Measurements from ENCODE around the gene MATN1.

- TF ChIP-seq, protein P1, sequence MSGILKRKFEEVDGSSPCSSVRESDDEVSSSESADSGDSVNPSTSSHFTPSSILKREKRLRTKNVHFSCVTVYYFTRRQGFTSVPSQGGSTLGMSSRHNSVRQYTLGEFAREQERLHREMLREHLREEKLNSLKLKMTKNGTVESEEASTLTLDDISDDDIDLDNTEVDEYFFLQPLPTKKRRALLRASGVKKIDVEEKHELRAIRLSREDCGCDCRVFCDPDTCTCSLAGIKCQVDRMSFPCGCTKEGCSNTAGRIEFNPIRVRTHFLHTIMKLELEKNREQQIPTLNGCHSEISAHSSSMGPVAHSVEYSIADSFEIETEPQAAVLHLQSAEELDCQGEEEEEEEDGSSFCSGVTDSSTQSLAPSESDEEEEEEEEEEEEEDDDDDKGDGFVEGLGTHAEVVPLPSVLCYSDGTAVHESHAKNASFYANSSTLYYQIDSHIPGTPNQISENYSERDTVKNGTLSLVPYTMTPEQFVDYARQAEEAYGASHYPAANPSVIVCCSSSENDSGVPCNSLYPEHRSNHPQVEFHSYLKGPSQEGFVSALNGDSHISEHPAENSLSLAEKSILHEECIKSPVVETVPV (CRISPR knock-in tag; IDR thresholded peaks at IDR 0.05) = no peak
- TF ChIP-seq, protein P2, sequence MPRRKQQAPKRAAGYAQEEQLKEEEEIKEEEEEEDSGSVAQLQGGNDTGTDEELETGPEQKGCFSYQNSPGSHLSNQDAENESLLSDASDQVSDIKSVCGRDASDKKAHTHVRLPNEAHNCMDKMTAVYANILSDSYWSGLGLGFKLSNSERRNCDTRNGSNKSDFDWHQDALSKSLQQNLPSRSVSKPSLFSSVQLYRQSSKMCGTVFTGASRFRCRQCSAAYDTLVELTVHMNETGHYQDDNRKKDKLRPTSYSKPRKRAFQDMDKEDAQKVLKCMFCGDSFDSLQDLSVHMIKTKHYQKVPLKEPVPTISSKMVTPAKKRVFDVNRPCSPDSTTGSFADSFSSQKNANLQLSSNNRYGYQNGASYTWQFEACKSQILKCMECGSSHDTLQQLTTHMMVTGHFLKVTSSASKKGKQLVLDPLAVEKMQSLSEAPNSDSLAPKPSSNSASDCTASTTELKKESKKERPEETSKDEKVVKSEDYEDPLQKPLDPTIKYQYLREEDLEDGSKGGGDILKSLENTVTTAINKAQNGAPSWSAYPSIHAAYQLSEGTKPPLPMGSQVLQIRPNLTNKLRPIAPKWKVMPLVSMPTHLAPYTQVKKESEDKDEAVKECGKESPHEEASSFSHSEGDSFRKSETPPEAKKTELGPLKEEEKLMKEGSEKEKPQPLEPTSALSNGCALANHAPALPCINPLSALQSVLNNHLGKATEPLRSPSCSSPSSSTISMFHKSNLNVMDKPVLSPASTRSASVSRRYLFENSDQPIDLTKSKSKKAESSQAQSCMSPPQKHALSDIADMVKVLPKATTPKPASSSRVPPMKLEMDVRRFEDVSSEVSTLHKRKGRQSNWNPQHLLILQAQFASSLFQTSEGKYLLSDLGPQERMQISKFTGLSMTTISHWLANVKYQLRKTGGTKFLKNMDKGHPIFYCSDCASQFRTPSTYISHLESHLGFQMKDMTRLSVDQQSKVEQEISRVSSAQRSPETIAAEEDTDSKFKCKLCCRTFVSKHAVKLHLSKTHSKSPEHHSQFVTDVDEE (CRISPR knock-in tag; IDR thresholded peaks at IDR 0.05) = no peak
- TF ChIP-seq TOX (CRISPR knock-in tag; IDR thresholded peaks at IDR 0.05; ENCODE audit: borderline replicate concordance) (no peak), ZFP3 (CRISPR knock-in tag; IDR thresholded peaks at IDR 0.05) (no peak), OSR1 (CRISPR knock-in tag; IDR thresholded peaks at IDR 0.05) (no peak), TCF4 (CRISPR knock-in tag; IDR thresholded peaks at IDR 0.05; ENCODE audit: borderline replicate concordance) (no peak), ZNF8 (CRISPR knock-in tag; IDR thresholded peaks at IDR 0.05) (no peak)
- TF ChIP-seq, protein P3, sequence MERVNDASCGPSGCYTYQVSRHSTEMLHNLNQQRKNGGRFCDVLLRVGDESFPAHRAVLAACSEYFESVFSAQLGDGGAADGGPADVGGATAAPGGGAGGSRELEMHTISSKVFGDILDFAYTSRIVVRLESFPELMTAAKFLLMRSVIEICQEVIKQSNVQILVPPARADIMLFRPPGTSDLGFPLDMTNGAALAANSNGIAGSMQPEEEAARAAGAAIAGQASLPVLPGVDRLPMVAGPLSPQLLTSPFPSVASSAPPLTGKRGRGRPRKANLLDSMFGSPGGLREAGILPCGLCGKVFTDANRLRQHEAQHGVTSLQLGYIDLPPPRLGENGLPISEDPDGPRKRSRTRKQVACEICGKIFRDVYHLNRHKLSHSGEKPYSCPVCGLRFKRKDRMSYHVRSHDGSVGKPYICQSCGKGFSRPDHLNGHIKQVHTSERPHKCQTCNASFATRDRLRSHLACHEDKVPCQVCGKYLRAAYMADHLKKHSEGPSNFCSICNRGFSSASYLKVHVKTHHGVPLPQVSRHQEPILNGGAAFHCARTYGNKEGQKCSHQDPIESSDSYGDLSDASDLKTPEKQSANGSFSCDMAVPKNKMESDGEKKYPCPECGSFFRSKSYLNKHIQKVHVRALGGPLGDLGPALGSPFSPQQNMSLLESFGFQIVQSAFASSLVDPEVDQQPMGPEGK (CRISPR knock-in tag; IDR thresholded peaks at IDR 0.05; ENCODE audit: borderline replicate concordance) = no peak
These were observed 20.8 kb upstream of the MATN1 start for GRCh38 chr1:30744060-30744756.

Data from SK-N-SH treated with all-trans-retinoic acid at 6 μM for 48 hours (cell line).